Activated CD8-positive, alpha-beta T cell treated with anti-CD3 and anti-CD28 coated beads for 36 hours (primary cell): ENCODE measurements around the gene MBD3. TPM values are rescaled to one million over a fixed set of nuclear protein-coding genes. Genes with fewer than 3 reads are reported as not detected.

Experiments
- ATAC-seq: fragments of 200-7000 bp; cut with Tn5 transposase; one replicate; pipeline ENCODE4 v1.10.0; 2021; ENCODE audit warnings: mild to moderate bottlenecking, moderate library complexity
- CTCF ChIA-PET: fragments of 350-600 bp; sonication (Branson Sonifier 250); formaldehyde crosslinking; loops from one replicate; lab custom pipeline; 2021; ENCODE audit warnings: antibody characterized with exemption; lab: Charles Lee
- POLR2A ChIA-PET: fragments of 350-600 bp; sonication (Branson Sonifier 250); formaldehyde crosslinking; loops from one replicate; lab custom pipeline; 2021; ENCODE audit warnings: antibody characterized with exemption; lab: Charles Lee
- DNase-seq: peaks from one replicate; pipeline ENCODE4 v3.0.0-alpha.2; 2020
- H3K27ac Mint-ChIP-seq: one replicate; pipeline ENCODE4 v1.8.0; 2021; ENCODE audit warnings: mild to moderate bottlenecking, mixed read lengths
- H3K27me3 Mint-ChIP-seq: one replicate; pipeline ENCODE4 v1.8.0; 2021; ENCODE audit warnings: mixed read lengths
- H3K36me3 Mint-ChIP-seq: one replicate; pipeline ENCODE4 v1.8.0; 2021; ENCODE audit warnings: low read depth, mixed read lengths
- H3K4me1 Mint-ChIP-seq: one replicate; pipeline ENCODE4 v1.8.0; 2021; ENCODE audit warnings: low read depth, mixed read lengths
- H3K4me3 Mint-ChIP-seq: one replicate; pipeline ENCODE4 v1.8.0; 2021; ENCODE audit warnings: mild to moderate bottlenecking, moderate library complexity, mixed read lengths
- H3K9me3 Mint-ChIP-seq: one replicate; pipeline ENCODE4 v1.8.0; 2021; ENCODE audit warnings: mixed read lengths
- intact Hi-C: fragments of 100-400 bp; cut with micrococcal nuclease; formaldehyde crosslinking; loops from one replicate; pipeline ENCODE4 v1.10.0; 2022
- total RNA-seq, 2 experiments: library from RNA; stranded (reverse); gene quantifications; one replicate each; pipeline ENCODE4 v1.2.3, GENCODE V29; 2021
- TF ChIP-seq, protein P1 (sequence below): fragments of 200-600 bp; IDR thresholded peaks from one replicate; pipeline ENCODE4 v1.8.0; 2022; ENCODE audit warnings: antibody characterized with exemption, mild to moderate bottlenecking

Gene MBD3
- total RNA-seq, 2 experiments from 2014 or later = 87.8 to 92.5 TPM

GRCh38 chr19:1524287-1524971 lies 68.2 kb downstream of the MBD3 start:
- POLR2A ChIA-PET = interaction anchor here (1.4 kb wide), 1 partner anchor 58 kb away, joined by 3 read pairs; no protein-coding TSS in a partner anchor
- no peak for DNase-seq
- H3K4me1 Mint-ChIP-seq = peaks cover 6% of the 10 kb centered on the region
- H3K4me3 Mint-ChIP-seq = no peak overlapping the region
- TF ChIP-seq, protein P1, sequence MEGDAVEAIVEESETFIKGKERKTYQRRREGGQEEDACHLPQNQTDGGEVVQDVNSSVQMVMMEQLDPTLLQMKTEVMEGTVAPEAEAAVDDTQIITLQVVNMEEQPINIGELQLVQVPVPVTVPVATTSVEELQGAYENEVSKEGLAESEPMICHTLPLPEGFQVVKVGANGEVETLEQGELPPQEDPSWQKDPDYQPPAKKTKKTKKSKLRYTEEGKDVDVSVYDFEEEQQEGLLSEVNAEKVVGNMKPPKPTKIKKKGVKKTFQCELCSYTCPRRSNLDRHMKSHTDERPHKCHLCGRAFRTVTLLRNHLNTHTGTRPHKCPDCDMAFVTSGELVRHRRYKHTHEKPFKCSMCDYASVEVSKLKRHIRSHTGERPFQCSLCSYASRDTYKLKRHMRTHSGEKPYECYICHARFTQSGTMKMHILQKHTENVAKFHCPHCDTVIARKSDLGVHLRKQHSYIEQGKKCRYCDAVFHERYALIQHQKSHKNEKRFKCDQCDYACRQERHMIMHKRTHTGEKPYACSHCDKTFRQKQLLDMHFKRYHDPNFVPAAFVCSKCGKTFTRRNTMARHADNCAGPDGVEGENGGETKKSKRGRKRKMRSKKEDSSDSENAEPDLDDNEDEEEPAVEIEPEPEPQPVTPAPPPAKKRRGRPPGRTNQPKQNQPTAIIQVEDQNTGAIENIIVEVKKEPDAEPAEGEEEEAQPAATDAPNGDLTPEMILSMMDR = no peak
- H3K36me3 Mint-ChIP-seq = no peaks in the 10 kb centered on the region
- CTCF ChIA-PET = no interaction called here
- no peaks in the 10 kb centered on the region for H3K9me3 Mint-ChIP-seq
- intact Hi-C loops = no loop called here
- no peak overlapping the region for H3K27ac Mint-ChIP-seq
- ATAC-seq = no peak
- H3K27me3 Mint-ChIP-seq = peaks cover 31% of the 10 kb centered on the region

Other genes starting within 250 kb of the MBD3 start
- gene NDUFS7, start 209.0 kb downstream of the MBD3 start, total RNA-seq = 100 to 1,000 TPM; 113 to 120 TPM
- 10 to 100 TPM; 27.8 to 29.5 TPM for gene GAMT, start 191.3 kb downstream of the MBD3 start, total RNA-seq
- gene DAZAP1, start 185.3 kb downstream of the MBD3 start, total RNA-seq = 100 to 1,000 TPM; 263 to 283 TPM
- 1,000 to 10,000 TPM; 1,854 to 1,879 TPM for gene RPS15, start 154.5 kb downstream of the MBD3 start, total RNA-seq
- under 1 TPM; 0.07 to 0.29 TPM for gene APC2, start 142.7 kb downstream of the MBD3 start, total RNA-seq
- gene C19orf25, start 113.7 kb downstream of the MBD3 start, total RNA-seq = 10 to 100 TPM; 21.3 to 21.5 TPM
- 1 to 10 TPM; 4.4 to 4.7 TPM for gene PCSK4, start 102.5 kb downstream of the MBD3 start, total RNA-seq
- 1 to 10 TPM; 2.0 to 2.4 TPM for gene REEP6, start 101.7 kb downstream of the MBD3 start, total RNA-seq
- gene ADAMTSL5, start 79.8 kb downstream of the MBD3 start, total RNA-seq = 1 to 10 TPM; 1.3 TPM
- not detected for gene PLK5, start 68.8 kb downstream of the MBD3 start, total RNA-seq
- 1 to 10 TPM; 5.0 to 5.5 TPM for gene MEX3D, start 24.5 kb downstream of the MBD3 start, total RNA-seq
- gene UQCR11, start 12.6 kb upstream of the MBD3 start, total RNA-seq = 100 to 1,000 TPM; 231 TPM
- 100 to 1,000 TPM; 124 to 126 TPM for gene TCF3, start 59.8 kb upstream of the MBD3 start, total RNA-seq
- gene ONECUT3, start 160.6 kb upstream of the MBD3 start, total RNA-seq = not detected
- 1 to 10 TPM; 5.8 to 8.2 TPM for gene ATP8B3, start 219.4 kb upstream of the MBD3 start, total RNA-seq